ENCODE data around the gene TIPRL.

TIPRL gene

DNA sequence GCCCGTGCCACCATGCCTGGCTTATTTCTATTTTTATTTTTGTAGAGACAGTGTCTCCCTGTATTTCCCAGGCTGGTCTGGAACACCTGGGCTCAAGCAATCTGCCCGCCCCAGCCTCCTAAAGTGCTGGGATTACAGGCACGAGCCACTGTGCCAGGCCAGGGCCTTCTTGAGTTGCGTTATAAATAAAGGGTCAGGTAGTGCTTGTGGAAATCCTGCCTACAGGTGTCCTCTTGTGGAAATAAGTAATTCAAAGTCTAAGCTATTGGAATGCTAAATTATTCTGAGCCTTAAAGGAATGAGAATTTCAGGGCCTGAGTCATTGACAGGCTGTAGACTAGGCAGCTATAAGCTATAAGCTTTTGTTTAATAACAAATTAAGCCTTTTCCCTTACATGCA, 38.9 kb downstream of the TIPRL start:
- no peak for DNase-seq

GRCh38 chr1:168218658-168219057, 39.9 kb downstream of the TIPRL start:
- no peak for DNase-seq

- DNase-seq, result no peak
These were observed 41.7 kb downstream of the TIPRL start for GRCh38 chr1:168220470-168220871.

DNA sequence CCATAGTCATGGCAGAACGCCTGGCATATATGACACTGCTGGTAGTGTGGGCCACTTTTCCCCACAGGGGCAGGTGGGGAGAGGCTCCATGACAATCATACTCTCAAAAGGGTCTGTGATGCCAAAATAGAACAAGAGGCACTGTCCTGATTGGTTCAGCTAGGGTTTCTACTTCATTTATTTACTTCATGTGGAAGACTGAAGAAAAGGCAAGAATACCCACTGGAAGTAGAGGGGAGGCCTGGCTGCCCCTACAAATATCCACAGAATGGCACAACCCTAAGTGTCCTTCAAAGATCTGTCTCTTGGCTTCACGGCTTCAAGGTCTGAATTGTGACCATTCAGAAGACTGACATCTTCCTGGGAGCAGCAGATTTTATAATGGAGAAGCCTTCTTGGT, 42.5 kb downstream of the TIPRL start:
- no peak for DNase-seq

DNA sequence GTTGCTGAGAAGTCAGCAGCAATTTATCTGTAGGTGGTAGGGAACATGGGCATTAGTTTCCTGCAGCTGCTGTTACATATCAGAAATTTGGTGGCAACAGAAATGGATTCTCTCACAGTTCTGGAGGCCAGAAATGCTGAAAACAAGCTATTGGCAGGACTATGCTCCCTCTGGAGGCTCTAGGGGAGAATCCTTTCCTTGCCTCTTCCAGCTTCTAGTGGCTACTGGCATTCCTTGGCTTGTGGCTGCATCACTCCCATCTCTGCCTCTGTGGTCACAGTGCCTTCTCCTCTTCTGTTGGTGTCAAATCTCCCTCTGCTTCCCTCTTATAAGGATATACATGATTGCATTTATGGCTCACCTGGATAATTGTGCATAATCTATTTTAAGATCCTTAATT, 44.5 kb downstream of the TIPRL start:
- DNase-seq, result no peak

DNA sequence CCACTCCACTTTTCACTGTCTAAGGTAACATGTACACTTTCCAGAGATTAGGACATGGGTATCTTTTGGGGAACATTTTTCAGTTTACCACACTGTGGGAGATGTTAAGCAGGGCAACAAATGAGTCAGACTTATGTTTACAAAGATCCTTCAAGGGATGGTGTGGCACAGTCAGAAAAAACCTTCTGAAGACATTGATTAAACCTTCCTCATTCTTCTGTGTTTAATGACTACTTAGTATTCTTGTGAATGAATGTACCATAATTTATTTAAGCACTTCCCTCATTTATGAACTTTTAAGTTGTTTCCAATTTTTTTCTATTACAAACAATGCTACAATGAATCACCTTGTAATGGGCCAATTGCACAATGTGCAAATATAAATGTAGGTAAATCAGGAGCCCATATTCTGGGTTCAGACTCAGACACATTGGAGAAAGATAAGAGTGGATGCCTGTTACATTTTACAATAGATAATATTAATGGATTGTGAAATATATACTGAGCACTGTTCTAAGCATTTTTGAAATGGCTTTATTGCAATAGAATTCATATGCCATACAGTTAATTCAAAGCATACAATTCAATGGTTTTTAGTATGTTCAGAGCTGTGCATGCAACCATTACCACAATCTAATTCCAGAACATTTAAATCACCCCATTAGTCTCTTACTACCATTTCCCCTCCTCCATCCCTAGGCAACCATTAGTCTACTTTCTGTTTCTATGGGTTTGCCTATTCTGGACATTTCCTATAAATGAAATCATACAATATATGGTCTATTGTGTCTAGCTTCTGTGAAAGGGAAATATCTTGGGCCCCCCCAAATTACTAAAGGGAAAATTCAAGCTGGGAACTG, 45.1 kb downstream of the TIPRL start:
- no peak for DNase-seq

DNA sequence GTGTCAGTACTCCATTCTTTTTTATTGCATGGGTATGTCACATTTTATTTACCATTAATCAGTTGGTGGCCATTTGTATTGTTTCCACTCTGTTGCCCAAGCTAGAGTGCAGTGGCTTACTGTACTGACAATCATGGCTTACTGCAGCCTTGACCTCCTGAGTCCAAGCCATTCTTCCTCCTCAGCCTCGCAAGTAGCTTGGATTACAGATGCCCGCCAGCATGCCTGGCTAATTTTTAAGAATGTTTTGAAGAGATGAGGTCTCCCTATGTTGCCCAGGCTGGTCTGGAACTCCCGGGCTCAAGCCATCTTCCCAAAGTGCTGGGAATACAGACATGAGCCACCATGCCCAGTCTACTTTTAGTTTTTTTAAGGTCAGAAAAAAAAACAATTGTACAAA, 46.2 kb downstream of the TIPRL start:
- no peak for DNase-seq

DNA sequence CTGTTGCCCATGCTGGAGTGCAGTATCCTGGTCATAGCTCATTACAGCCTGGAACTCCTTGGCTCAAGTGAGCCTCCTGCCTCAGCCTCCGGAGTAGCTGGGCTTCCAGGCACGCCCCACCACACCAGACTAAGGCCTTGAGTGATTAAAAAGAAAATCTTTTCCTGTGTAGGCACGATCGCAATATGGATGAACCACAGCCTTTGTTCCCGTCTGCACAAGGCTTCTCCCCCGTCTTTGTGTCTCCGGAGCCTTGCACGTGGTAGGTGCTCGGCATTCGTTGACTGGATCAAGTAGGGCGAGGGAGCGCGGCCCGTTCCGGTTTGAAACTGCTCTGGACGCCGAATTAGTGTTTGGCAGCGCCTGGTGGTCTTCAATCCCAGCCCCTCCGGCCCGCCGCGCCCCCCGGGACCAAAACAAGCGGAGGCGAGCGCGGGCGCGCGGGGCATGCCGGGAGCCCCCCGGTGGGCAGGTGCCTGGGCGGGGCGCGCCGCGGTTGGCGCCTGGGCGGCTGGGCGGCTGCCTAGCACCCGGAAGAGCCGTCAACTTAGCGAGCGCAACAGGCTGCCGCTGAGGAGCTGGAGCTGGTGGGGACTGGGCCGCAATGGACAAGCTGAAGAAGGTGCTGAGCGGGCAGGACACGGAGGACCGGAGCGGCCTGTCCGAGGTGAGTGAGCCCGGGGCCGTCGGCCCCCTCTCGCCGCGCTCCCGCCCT, 46.9 kb downstream of the TIPRL start, which contains the start of gene SFT2D2:
Gene SFT2D2 (plus strand): TSS at position 529 of the 715 bp plus-strand sequence. CDS start 76 bp downstream, at position 605.
- DNase-seq, result peak; percentile 84

- no peak for DNase-seq
These were observed 48.9 kb downstream of the TIPRL start for GRCh38 chr1:168227620-168228019.

- DNase-seq, result no peak
These were observed 51.1 kb downstream of the TIPRL start for GRCh38 chr1:168229893-168230292.

DNA sequence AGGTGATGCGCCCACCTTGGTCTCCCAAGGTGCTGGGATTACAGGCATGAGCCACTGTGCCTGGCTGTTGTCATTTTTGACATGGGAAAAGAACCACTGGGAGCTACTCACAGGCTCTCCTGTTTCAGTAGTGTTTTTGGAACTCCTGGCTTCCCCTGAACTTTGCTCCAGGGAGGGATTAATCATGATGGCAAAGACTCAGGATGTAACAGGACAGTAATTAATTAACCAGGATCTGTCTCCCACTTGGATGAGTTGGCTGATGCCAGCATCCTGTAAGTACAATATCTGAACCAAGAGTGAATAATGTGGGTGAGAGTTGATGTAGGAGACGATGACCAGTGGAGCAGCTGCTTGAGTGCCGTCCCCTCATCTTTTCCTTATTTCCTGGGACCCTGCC, 51.9 kb downstream of the TIPRL start:
- DNase-seq, result no peak

DNA sequence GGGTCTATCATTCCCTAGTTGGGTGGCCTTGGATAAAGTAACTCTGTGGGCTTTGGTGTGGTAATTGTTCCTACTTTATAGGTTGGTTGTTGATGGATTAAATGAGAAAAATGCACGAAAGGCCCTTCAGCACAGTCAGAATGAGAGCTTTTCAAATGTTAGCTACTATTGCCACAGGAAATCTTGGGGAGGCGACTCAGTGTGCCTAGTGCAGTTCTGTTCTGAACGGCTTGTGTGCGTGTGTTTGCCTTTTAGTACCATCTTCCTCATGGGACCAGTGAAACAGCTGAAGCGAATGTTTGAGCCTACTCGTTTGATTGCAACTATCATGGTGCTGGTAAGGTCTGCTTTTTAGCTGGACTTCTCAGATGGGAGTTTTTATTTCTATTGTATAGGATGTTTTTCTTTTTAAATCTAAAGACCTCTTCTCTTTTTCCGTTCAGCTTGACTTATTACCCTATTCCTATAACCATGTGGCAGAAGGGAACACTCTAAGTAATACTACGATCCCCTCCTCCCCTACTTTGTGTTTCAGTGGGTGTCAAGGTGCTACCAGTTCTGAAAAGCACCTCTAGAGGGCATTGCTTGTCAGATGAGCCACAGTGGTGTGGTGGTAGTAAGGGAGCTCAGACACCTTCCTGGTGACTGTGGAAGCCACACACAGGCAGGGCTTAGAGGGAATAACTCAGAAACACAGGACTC, 56.2 kb downstream of the TIPRL start:
- peak; percentile 62 for DNase-seq

GRCh38 chr1:168235548-168235885, 56.8 kb downstream of the TIPRL start:
- no peak for DNase-seq

DNA sequence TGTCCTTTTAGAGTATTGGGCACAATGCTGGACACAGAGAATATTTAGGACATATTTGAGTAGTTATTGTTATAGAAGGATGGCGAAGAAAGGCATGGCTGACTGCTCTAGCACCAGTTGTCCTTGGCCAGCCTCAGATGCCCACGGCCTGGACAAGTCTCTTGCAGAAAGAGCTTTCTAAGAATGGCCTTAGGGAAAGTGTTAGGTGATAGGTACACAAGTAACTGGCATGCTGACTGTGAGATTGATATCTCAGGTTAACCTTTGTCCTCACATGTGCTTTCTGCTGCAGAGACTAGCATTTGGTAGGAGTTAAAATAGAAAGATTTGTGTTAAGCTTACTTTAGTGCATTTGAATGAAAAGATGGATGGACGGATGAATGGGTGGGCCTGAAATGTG, 57.2 kb downstream of the TIPRL start:
- DNase-seq, result no peak

- DNase-seq, result peak; percentile 62
These were observed 58.3 kb downstream of the TIPRL start for GRCh38 chr1:168236836-168237611.

DNA sequence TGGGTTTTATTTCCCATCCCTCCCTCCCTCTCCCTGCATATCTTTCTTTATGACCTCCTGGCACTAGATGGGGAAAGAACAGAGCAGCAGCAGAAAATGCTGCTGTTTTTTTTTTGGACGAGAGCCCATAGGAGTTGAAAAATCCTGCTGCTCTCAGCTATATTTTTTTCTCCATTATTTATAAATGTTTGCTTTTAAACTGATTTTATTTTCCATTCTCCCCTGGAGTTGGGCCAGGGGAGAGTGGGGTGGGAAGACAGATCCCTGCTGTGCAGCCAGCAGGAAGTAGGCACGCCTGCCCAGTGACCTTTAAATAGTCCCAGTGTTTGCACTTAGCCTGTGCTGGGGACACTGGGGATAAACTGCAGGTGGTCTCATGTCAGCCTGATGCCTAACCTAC, 64.4 kb downstream of the TIPRL start:
- no peak for DNase-seq

- DNase-seq, result no peak
These were observed 65.0 kb downstream of the TIPRL start for GRCh38 chr1:168243636-168244212.

DNA sequence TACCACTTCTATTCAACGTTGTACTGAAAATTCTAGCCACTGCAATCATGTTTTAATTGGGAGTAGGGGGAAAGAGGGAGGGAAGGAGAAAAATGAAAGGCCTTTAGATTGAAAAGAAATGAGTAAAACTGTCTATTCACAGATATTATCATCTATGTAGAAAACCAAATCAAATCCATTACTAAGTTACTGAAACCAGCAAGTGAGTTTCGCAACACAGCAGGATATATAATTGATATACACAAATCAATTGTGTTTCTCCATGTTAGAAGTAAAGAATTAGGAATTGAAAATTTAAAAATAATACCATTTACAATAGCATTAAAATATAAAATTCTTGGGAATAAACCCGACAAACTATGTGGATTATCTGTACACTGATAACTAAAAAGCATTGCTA, 66.3 kb downstream of the TIPRL start:
- DNase-seq, result no peak

- no peak for DNase-seq
These were observed 67.7 kb downstream of the TIPRL start for GRCh38 chr1:168246506-168246905.
